GM19372 (cell line): ENCODE measurements around the gene SIPA1L2.
A peak's percentile ranks its signal among the peaks of the same experiment; 100 is the strongest.

Source experiments
- ATAC-seq: cut with Tn5 transposase; IDR thresholded peaks from one replicate; pipeline ENCODE4 v1.9.1; 2021; ENCODE audit warnings: mild to moderate bottlenecking, low read depth, moderate library complexity; ENCODE audit not compliant: unreplicated experiment

SIPA1L2 gene, protein sequence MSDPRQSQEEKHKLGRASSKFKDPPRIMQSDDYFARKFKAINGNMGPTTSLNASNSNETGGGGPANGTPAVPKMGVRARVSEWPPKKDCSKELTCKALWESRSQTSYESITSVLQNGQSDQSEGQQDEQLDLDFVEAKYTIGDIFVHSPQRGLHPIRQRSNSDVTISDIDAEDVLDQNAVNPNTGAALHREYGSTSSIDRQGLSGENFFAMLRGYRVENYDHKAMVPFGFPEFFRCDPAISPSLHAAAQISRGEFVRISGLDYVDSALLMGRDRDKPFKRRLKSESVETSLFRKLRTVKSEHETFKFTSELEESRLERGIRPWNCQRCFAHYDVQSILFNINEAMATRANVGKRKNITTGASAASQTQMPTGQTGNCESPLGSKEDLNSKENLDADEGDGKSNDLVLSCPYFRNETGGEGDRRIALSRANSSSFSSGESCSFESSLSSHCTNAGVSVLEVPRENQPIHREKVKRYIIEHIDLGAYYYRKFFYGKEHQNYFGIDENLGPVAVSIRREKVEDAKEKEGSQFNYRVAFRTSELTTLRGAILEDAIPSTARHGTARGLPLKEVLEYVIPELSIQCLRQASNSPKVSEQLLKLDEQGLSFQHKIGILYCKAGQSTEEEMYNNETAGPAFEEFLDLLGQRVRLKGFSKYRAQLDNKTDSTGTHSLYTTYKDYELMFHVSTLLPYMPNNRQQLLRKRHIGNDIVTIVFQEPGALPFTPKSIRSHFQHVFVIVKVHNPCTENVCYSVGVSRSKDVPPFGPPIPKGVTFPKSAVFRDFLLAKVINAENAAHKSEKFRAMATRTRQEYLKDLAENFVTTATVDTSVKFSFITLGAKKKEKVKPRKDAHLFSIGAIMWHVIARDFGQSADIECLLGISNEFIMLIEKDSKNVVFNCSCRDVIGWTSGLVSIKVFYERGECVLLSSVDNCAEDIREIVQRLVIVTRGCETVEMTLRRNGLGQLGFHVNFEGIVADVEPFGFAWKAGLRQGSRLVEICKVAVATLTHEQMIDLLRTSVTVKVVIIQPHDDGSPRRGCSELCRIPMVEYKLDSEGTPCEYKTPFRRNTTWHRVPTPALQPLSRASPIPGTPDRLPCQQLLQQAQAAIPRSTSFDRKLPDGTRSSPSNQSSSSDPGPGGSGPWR (N-terminal part only)

DNA sequence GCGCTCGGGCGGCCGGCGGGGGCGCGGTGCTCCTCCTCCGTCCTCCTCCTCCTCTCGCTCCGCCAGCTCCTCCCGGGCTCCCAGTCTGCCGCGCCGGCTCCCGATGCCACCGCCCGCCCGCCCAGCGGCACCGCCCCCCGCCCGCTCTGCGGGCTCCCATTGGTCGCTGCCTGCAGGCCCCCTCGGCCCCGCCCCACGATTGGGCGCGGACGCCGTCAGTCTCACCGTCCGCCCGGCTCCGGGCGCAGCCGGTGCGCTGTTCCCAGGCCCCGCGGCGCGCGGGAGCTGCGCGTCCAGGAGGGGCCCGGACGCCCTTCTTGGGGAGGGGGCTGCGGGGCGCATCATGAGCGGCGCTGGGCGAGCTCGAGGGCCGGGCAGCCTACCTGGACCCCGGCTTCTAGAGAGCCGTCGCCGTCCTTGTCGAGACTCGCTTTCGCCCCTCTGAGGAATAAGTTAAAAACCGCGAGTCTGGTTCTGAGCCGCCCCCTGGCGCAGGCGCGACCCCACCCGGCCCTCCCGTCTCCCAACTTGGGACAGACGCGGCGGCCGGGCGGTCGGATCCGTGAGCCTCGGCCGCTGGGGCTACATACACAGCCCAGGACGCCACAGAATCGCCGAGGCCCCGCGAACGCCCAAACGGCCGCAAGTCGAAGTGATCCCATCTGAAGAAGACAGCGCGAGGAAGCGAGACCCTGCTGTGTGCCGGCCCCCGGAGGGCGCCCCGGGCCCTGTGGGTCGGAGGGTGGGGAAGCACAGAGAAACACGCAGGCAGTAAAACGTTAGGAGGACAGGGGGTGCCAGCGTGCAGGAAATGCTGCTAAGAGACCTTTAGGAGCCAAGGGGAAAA lies at the start of gene SIPA1L2:
TSS of gene SIPA1L2 (minus strand) at position 87 of the 847 bp plus-strand sequence. CDS start 114,794 bp downstream, outside the sequence.
- peak; percentile 98 for ATAC-seq

DNA sequence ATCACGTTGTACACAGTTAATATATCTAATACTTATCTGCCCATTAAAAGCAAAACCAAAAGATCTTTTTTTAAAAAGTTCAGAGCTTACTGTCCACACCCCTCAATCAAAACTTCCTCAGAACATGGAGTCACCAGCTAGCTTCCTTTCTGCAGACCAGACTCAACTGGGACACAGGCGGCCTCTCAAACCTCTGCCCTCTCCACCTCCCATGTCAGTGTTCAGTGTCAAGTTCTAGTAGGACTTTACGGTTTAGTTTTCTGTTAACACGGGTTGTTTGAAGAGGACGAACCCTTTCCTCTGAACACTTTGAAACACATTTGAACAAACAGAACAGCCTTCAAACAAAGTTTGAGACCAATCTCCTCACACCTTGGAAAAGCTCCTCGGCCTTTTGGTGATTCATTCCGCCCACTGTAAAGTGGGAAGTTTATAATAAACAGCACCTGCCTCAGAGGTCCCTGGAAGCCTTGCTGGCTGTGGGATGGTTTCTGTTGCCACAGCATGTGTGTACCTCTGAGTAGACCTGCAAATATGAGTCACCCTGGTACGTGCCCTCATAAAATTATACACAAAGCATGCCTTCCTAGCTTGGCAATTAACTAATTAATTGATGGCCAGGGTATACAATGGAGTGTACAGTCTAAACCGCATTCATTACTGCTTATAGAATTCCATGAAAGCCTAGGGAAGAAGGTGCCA lies 48.4 kb upstream of the SIPA1L2 start:
- ATAC-seq = no peak

DNA sequence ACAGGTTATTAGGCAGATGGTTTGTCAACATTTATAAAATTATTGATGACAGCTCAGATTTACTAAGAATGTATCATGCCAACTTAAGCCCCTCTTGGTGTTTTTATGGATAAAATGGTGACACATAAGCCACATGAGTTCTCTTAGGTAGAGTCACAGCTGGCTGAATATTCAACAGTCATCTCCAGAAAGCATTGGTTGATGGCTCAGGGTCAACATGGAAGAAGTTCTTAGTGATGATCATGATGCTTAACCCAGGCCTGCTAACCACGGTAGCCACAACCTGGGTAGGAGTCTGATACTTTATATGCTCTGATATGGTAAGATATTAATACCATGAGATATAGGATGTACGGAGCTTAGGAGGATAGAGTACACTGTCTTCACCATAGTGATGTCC lies 46.4 kb upstream of the SIPA1L2 start:
- no peak for ATAC-seq

DNA sequence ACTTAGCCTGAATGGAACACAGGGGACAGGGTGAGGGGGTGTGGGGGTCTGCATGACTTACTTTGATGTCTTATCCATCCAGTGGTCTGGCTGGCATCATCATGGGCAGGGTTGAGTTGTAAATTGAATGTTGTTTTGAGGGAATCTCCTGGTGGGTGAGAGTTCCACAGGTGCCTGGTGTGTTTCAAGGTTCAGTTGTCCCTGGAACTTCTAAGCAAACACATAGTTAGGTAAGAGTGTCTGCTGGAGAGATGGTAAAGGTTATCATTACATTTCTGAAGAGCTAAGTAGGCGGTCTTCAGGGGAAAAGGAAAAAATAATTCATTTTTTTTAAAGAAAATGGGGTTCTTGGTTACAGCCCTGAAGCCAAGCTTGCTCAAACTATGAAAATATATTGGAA lies 46.0 kb upstream of the SIPA1L2 start:
- ATAC-seq = no peak

DNA sequence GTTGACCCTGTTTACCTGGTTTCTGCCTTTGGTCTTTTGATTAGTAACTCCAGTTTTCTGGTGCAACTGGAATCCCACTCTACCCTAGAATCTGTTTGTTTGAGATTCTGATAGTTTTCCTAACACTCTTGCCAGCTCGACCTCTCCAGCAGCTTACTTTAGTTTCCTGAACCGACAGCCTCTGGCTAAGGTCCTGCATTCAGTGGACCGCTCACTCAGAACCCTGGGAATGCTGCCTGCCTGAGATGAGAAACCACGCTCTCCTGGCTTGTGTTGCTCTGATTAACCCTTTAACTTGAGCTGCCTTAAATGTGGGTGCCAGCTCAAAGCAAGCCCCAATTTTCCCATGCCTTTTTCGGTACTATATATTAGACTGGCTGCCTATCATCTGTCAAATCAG lies 45.3 kb upstream of the SIPA1L2 start:
- no peak for ATAC-seq

DNA sequence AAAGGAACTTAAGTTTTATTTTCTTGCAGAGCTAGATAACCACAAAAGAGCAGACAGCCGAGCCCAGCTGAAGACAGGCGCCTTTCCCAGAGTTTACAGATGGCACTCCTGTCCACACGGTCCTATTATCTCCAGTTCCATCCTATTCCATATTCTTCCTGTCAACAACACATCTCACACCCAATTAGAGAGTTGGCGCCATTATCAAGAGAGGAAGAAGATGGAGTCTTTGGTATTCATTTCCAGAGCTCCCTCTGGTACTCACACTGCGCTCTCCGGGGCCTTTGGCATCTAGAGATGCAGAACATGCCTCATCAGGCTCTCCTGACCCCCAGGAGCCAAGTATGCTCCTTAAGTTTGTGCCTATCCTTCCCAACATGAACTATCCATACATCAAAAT lies 43.3 kb upstream of the SIPA1L2 start:
- ATAC-seq = no peak

DNA sequence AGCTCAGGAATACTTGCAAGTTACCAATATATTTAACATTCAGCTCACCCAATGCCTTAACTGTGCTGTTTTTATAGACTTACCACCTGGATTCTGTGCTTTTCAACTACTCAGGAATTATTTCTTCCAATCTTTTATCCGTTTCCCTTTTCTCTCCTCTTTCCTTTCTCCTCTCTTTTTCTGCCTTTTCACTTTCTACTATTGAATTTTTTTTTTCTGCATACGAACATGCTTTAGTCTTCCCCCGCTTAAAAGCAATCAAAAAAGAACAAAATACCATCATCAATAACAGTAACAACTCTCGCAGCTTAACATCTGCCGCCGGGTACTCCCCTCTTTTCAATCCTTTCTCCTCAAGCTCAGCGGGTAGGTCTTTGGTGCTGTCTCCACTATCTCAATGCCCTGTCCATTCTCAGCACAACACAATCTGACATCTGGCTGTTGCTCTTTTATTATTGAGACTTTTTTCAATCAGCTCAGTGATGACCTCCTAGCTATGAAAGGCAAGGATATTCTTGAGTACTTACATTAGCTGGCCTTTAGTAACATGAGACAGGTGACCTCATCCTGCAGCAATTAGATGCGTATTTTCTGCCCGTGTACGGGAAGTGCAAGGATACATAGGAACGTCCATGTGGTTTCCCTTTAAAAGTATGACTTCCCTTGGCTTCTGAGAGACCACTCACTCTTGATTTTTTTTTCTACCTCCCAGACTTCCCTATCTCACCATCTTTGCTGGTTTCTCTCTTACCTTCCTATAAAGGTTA lies 40.2 kb upstream of the SIPA1L2 start:
- ATAC-seq = no peak

DNA sequence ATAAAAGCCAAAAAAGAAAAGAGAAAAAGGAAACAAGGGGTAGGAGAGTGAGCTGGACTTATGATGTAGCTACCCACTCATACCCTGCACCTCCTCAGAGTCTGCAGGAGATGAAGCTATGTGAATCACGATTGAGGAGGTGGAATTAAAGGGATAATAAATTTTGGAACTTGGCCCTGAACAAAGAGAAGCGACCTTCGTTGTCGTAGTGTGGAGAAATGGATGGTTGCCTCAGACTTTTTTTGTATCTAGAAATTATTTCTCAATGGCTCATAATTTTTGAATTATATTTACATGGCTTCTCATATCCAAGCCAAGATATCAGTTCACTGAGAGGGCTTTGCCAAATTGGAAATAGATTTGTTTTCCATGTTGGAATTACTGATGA lies 37.8 kb upstream of the SIPA1L2 start:
- ATAC-seq = no peak

DNA sequence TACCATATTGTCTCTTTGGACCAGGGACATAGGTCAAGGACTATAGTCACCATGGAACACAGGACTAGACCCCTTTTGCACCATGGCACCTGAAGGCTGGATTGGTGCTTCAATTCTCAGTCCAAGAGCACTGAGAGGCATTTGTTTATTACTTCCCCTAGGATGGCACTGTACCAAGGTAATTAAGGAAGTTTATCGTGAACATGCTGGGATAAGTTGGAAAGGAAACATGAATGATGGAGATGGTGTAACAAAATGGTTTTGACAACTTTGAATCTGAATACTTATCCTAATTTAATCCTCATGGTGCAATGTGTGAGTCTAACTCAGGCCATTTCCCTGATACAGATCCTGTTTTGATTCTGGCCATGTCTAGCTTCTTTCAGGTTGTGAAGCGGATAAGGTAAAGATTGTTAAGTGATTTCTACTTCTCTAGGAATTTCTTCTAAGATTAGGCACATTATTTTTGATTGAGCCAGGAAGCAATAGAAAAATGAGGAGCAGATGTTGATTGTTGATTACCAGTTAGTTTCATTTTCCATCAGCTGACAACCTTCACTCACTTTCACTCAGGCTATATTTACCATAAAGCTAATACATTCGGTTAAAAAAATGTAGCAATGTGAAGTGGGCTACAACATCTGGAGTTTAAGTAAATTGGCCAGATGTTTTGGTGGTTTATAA lies 37.3 kb upstream of the SIPA1L2 start:
- ATAC-seq = no peak

DNA sequence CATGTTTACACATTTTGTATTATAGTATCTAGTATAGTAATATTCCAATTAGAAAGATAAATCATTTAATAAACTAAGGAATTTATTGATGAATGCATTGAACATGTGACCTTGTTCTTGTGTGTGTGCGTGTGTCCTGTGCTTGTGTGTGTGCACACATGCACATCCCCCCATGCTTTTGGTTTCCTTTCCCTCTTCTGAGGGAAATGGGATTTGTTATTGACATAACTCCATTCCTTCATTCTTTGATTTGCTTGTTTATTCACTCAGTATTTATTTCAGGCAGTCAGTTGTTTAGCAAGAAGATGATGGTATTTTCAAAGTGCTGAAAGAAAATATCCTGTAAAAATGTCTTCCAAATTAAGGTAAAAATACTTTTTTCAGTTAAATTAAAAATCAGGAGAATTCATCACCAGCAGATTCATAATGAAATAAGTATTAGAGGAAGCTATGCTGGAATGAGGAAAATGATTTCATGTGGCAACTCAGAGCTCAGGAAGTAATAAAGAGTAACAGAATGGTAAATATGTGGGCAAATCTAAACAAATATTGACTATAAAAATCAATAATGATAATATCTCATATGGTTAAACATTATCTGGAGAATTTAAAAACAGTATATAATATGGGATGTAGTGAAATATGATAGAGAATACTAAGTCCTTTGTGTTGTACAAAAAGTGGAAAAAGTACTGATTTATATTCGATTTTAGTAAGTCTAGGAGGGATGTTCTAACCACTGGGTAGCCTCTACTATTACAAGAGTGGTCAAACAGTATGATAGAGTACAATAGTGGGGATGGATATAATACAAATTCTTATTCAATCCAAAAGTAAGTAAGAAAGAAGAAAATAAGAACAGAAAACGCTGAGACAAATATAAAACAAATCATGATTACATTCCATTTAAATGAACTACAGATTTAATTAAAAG lies 35.2 kb upstream of the SIPA1L2 start:
- no peak for ATAC-seq

DNA sequence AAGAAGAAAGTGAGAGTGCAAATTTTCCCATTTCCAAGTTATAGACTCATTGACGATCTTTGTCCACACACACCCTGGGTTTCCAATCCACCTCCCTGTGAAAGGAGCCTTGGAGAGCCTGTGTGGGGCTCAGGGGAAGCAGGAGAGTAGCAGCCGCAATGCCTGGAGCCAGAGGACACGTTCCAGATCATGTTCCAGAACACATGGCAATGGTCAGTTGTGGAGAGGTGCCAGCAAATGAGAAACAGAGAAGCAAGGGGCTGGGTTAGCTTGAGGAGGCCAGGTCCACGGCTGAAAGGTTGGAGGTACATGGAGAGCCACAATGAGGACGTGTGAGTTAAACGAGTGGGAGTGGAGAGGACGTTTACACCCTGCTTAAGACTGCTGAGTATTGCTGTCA lies 33.0 kb upstream of the SIPA1L2 start:
- no peak for ATAC-seq

DNA sequence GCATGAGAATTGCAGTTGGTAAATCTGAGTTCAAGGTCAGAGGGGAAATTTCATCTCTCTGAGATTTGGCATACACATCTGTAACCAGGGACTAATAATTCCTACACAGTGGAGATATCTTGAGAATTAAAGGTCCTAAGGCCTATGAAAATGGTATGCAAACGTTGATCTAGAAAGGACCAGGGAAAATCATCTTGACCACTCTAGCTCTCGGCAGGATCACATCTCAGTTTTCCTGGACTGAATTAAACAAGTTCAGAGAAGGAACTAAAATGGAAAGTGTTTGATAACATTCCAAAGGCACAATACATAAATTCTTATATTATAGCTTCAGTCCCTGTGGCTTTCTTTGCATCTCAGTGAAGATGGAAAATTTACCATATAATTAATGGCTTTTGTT lies 28.5 kb upstream of the SIPA1L2 start:
- no peak for ATAC-seq

DNA sequence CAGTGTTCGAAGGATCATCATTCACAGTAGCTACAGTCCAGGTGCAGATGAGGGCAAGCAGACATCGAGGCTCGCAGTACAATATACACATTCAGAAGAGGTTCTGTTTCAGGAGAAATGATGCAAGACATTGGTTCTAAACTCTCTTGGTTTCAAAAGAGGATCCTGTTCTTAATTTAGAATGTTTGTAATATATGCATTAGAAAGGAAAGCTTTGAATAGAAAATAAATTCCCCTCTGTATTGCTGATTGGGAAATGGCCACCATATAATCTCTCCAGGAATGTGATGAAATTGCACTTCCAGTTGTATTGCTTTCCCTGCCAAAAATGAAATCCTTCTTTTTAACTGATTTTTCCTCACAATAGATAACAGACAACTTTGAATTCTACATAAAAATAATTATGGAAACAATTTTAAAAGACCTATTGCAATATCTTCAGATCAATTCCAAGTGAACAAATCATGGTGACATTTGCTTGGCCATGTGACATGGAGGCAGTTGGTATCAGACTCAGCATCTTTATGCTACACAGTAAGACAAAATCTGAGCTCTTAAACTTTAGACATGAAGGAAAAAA lies 27.6 kb upstream of the SIPA1L2 start:
- ATAC-seq = no peak

DNA sequence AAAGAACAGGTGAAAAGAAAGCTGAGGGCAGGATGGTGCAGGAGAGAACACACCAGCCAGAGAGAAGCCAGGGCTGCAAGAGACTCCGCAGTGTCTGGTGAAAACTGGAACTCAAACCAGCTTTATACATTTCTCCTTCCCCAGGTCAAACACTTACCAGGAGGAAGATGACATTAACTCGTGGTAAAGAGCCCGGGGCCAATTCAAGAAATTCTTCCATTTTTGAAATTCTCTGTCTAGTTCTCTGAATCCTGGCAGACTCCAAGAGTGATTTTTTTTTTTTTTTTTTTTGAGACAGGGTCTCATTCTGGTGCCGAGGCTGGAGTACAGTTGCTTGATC lies 25.8 kb upstream of the SIPA1L2 start:
- no peak for ATAC-seq

DNA sequence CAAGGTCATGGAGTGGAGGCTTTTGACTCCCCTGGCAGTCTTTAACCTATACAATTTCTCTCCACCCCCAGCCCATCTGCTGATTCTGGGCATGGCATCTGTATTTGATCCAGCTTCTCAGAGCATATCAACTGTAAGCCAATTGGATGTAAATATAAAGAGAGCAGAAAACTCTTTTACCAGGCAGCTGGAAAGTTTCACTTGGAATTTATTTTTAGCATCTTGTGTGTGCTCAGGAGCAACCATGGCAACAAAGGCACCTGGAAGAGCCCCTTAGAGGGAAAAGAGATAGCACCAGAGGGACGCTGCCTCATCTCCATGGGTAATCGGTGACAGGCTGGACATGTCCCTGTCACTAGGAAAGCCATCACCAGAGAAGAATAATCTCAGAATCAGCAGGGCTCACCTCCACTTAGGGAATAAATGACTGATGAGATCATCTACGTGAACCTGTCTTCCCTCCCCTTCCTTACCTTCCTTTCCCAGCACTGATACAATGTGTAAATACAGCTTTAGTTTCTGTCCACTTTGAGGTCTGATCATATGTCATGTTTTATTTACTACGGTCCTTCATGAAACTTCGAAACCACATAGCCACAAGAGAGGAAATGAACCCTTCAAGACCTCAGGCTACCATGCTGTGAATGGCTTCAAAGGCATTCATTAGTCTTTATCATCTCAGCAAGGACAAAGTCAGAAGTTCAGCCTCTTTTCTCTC lies 25.3 kb upstream of the SIPA1L2 start:
- ATAC-seq = peak; percentile 90

DNA sequence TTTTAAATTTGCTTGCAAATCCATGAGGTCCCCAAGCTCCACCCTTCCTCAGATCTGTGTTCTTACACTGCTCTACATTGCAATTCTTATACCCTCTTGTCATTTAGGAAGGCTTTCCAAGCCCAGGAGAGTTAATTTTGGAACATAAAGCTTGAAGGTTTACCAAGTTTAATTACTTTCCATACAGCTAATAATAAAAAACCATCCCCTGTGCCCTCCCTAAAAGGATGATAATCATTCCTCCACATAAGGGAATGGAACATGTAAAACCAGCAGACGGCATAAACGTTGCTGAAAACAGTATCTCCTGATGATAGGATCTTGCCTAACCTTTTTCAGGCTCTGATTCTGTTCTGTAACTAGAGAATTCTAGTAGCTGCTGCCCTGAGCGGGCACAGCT lies 23.9 kb upstream of the SIPA1L2 start:
- ATAC-seq = no peak
